Measurements from ENCODE around the gene BTBD7. TPM values are rescaled to one million over a fixed set of nuclear protein-coding genes. Genes with fewer than 3 reads are reported as not detected.
"Not testable (repeated sequence)": the region's sequence is repeated elsewhere in the genome, so short reads cannot be mapped to it uniquely, and the experiment has no call there.

Gene BTBD7
- total RNA-seq, 4 donors from 2014 or later: 16.7 to 60.4 (median 55.3) TPM

DNA sequence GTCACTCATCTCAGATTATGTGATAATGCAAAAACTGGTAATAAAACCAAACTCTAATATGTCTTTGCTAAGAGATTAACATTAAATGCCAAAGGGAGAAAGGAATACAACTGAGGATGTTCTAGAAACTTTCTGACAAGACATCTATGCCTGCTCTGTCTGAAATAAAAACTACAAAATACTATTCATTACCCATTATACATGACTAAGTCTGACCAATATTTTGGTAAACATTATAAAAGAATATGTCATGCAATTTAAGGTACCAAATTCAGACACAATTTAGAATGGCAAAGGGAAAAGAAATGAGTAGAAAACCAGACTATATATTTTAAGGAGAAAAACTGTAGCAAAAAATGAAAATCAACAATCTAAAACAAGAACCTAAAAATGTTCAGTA, 86.3 kb downstream of the BTBD7 start:
- no peak overlapping the region for H3K4me3 ChIP-seq
- DNase-seq: no peak
- H3K9me3 ChIP-seq: no peaks in the 10 kb centered on the region
- intact Hi-C loops (cut with DNase I; ENCODE audit: low total_unique reads): no loop called here
- no peaks in the 10 kb centered on the region for H3K27me3 ChIP-seq
- TF ChIP-seq, protein P1, sequence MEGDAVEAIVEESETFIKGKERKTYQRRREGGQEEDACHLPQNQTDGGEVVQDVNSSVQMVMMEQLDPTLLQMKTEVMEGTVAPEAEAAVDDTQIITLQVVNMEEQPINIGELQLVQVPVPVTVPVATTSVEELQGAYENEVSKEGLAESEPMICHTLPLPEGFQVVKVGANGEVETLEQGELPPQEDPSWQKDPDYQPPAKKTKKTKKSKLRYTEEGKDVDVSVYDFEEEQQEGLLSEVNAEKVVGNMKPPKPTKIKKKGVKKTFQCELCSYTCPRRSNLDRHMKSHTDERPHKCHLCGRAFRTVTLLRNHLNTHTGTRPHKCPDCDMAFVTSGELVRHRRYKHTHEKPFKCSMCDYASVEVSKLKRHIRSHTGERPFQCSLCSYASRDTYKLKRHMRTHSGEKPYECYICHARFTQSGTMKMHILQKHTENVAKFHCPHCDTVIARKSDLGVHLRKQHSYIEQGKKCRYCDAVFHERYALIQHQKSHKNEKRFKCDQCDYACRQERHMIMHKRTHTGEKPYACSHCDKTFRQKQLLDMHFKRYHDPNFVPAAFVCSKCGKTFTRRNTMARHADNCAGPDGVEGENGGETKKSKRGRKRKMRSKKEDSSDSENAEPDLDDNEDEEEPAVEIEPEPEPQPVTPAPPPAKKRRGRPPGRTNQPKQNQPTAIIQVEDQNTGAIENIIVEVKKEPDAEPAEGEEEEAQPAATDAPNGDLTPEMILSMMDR (IDR thresholded peaks at IDR 0.05): no peak
- TF ChIP-seq POLR2A (IDR thresholded peaks at IDR 0.05): no peak
- H3K36me3 ChIP-seq: no peaks in the 10 kb centered on the region
- no peaks in the 10 kb centered on the region for H3K4me1 ChIP-seq
- H3K27ac ChIP-seq: no peak overlapping the region

- H3K36me3 ChIP-seq: no peaks in the 10 kb centered on the region
- no peak overlapping the region for H3K4me3 ChIP-seq
- no peak overlapping the region for H3K27ac ChIP-seq
- H3K9me3 ChIP-seq: no peaks in the 10 kb centered on the region
- H3K27me3 ChIP-seq: no peaks in the 10 kb centered on the region
- TF ChIP-seq, protein P1 (IDR thresholded peaks at IDR 0.05): no peak
- no peak for TF ChIP-seq POLR2A (IDR thresholded peaks at IDR 0.05)
- H3K4me1 ChIP-seq: no peaks in the 10 kb centered on the region
- intact Hi-C loops (cut with DNase I; ENCODE audit: low total_unique reads): no loop called here
- no peak for DNase-seq
Measured at GRCh38 chr14:93245764-93246420, 86.9 kb downstream of the BTBD7 start.

DNA sequence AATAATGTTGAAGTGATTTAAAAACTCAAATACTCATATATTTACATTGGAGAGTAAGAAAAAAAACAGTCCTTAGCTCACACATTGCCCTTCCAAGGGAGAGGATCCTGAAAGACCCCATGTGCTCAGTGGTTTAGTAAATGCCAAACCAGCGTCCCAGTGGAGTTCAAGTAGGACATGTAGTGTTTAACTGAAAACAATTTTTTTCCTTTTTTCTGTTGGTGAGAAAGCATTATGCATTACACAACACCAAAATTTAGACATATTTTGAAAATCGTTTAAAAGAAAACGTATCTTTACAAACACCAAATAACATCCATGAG, 92.2 kb downstream of the BTBD7 start:
- Histone ChIP-seq H3K4me3 (no peak overlapping the region), H3K27me3 (no peaks in the 10 kb centered on the region), H3K27ac (no peak overlapping the region), H3K36me3 (no peaks in the 10 kb centered on the region), H3K4me1 (no peaks in the 10 kb centered on the region), H3K9me3 (no peaks in the 10 kb centered on the region)
- DNase-seq: no peak
- TF ChIP-seq, protein P1 (IDR thresholded peaks at IDR 0.05): no peak
- no peak for TF ChIP-seq POLR2A (IDR thresholded peaks at IDR 0.05)
- intact Hi-C loops (cut with DNase I; ENCODE audit: low total_unique reads): no loop called here

DNA sequence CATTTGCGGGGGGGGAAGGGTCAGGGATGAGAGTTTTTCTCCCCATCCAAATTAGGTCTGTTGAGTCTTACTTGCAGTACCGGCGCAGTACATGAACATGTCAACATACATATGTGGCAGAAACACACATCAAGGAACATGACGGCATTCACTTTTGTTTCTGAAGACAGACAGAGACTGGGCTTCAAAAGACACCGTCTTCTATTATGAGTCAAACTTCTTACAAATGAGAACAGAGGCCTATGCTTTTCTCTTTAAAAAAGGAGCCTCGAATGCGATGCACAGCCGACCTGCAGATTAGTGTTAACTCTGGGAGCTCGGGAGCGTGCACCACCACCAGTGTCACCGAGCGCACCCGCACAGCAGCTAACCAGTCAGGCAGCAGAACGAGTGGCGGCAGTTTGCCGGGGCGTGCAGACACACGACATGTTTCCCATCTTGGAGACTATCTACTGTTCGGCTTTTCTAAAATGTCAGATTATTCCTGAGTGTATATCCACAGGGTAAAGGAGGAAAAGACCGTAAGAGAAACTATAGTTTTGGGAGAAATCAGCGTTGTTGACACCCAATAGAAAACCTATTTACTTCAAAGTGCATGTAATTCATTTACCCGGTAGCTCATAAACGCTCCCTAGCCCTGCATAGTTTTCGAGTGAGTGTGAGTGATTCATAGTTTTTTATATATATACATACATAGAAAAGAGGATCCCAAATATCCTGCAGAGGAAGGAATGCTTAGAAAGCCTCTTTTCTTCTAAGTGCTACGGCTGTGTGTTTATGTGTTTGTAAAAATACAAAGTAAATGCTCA, 92.8 kb downstream of the BTBD7 start:
- Histone ChIP-seq H3K9me3 (no peaks in the 10 kb centered on the region), H3K36me3 (no peaks in the 10 kb centered on the region), H3K27ac (no peak overlapping the region), H3K27me3 (no peaks in the 10 kb centered on the region), H3K4me1 (no peaks in the 10 kb centered on the region), H3K4me3 (no peak overlapping the region)
- TF ChIP-seq, protein P1 (IDR thresholded peaks at IDR 0.05): no peak
- TF ChIP-seq POLR2A (IDR thresholded peaks at IDR 0.05): no peak
- DNase-seq: no peak
- intact Hi-C loops (cut with DNase I; ENCODE audit: low total_unique reads): no loop called here

DNA sequence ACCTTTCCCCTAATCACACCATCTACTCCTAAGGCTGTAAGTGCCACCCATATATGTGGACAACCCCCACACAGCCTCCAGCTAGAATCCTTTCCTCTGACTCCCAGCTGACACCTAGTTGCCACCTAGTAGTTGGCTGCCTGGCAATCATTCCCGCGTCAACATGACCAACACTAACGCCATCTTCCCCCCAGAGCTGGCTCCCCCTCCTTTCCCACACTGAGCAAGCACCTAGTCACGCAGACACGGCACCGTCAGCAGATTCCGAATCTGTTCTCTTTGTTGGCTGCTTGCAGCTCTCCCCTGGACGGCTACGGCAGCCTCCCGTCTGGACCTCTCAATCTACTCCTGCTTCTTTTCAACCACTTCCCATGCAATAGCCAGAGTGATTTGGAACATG, 98.0 kb downstream of the BTBD7 start:
- Histone ChIP-seq H3K4me3 (no peak overlapping the region), H3K9me3 (no peaks in the 10 kb centered on the region)
- no peak for DNase-seq

DNA sequence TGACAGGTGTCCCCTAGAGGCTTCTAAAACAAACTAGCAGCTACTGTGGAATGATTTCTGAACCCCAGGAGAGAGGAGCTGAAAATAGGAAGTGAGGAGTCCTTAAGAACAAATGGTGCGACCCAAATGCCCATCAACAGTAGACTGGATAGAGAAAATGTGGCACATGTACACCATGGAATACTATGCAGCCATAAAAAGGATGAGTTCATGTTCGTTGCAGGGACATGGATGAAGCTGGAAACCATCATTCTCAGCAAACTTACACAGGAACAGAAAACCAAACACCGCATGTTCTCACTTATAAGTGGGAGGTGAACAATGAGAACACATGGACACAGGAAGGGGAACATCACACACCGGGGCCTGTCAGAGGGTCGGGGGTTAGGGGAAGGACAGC, 99.8 kb downstream of the BTBD7 start:
- H3K36me3 ChIP-seq; H3K4me3 ChIP-seq; intact Hi-C loops (cut with DNase I; ENCODE audit: low total_unique reads); H3K9me3 ChIP-seq; H3K27me3 ChIP-seq; DNase-seq; H3K27ac ChIP-seq; H3K4me1 ChIP-seq: not testable (repeated sequence)

More for the DNA sequence above, 98.0 kb downstream of the BTBD7 start:
- intact Hi-C loops (cut with DNase I; ENCODE audit: low total_unique reads): no loop called here
- Histone ChIP-seq H3K36me3 (no peaks in the 10 kb centered on the region), H3K27ac (no peak overlapping the region), H3K27me3 (no peaks in the 10 kb centered on the region), H3K4me1 (no peaks in the 10 kb centered on the region)
- no peak for TF ChIP-seq POLR2A (IDR thresholded peaks at IDR 0.05)
- TF ChIP-seq, protein P1 (IDR thresholded peaks at IDR 0.05): no peak
